Stomach (tissue), 9 donors: Measurements from ENCODE around the gene POLA1. TPM values are rescaled to one million over a fixed set of nuclear protein-coding genes. Genes with fewer than 3 reads are reported as not detected.
"Not testable (repeated sequence)": the region's sequence is repeated elsewhere in the genome, so short reads cannot be mapped to it uniquely, and the experiment has no call there.

Source experiments
- DNase-seq, 2 donors: peaks; one replicate each; pipeline versions ENCODE4 v3.0.0 to v3.0.0-alpha.2; 2013 to 2019
- H3K27ac ChIP-seq, 5 donors: fragments of 200-600 bp in 4 of 5; sonication (generic) in 4 of 5; one replicate each; pipeline ENCODE4 v1.5.1; 2013 to 2019; ENCODE audit warnings: mild to moderate bottlenecking in 1 of 5, moderate library complexity in 1 of 5
- H3K27me3 ChIP-seq, 3 donors: fragments of 200-600 bp; sonication (generic); one replicate each; pipeline ENCODE4 v1.5.1; 2017 to 2019; ENCODE audit warnings: mixed run types in 1 of 3
- H3K36me3 ChIP-seq, 4 donors: fragments of 200-600 bp; sonication (generic); 1 replicate in 3 of 4; 2 replicates in 1 of 4; pipeline ENCODE4 v1.5.1; 2016 to 2019
- H3K4me1 ChIP-seq, 4 donors: fragments of 200-600 bp; sonication (generic); one replicate each; pipeline ENCODE4 v1.5.1; 2016 to 2019
- H3K4me3 ChIP-seq, 4 donors: fragments of 200-600 bp; sonication (generic) in 3 of 4; one replicate each; pipeline ENCODE4 v1.5.1; 2016 to 2019; ENCODE audit warnings: mild to moderate bottlenecking in 1 of 4
- H3K9me3 ChIP-seq, 4 donors: fragments of 200-600 bp; sonication (generic); one replicate each; pipeline ENCODE4 v1.5.1; 2016 to 2019
- EP300 ChIP-seq: sonication (generic); formaldehyde crosslinking; IDR thresholded peaks from one replicate; pipeline ENCODE4 v1.6.1; 2017; ENCODE audit warnings: antibody characterized with exemption
- POLR2A ChIP-seq, 4 donors: fragments of 450-650 bp; IDR thresholded peaks; one replicate each; pipeline ENCODE4 v1.6.1; 2016; ENCODE audit warnings: antibody characterized with exemption in 4 of 4, control low read depth in 2 of 4, mild to moderate bottlenecking in 1 of 4, moderate library complexity in 1 of 4
- POLR2AphosphoS5 ChIP-seq, 3 donors: sonication (generic); formaldehyde crosslinking; IDR thresholded peaks; one replicate each; pipeline ENCODE4 v1.6.1; 2016; ENCODE audit warnings: antibody characterized with exemption in 3 of 3
- WGBS, 5 donors: extraction: QIAGEN DNeasy Blood & Tissue Kit in 3 of 5; methylation state at CpG; one replicate each; pipeline versions ENCODE4 v1.1.5 to v1.1.7; 2013 to 2018; 5-methylcytosine and 5-hydroxymethylcytosine counted together
- intact Hi-C: fragments of 100-400 bp; cut with DNase I; formaldehyde crosslinking; loops from one replicate; pipeline ENCODE4 v1.15.1; 2023; ENCODE audit warnings: low total_unique reads
- polyA plus RNA-seq, 3 donors: library from polyadenylated mRNA; stranded (reverse); fragments of 200-250 nt; gene quantifications; one replicate each; pipeline ENCODE4 v1.2.3, GENCODE V29; 2013
- total RNA-seq, 5 donors: library from RNA; depleted of rRNA; stranded (reverse); fragments of >200 nt; gene quantifications; one replicate each; pipeline versions ENCODE4 v1.1.0 to v1.2.3, GENCODE V29; 2014 to 2016
- TF ChIP-seq, protein P1 (sequence below), 7 experiments: fragments of 450-650 bp in 4 of 7; fragments of 200-600 bp in 3 of 7; sonication (generic) in 3 of 7; IDR thresholded peaks; one replicate each; pipeline ENCODE4 v1.5.1; 2016 to 2019; ENCODE audit warnings: antibody characterized with exemption in 7 of 7, control low read depth in 2 of 7, mild to moderate bottlenecking in 1 of 7
- donor health status: healthy with polysubstance abuse.
- donor health status: Bipolar disorder and iron deficiency.
- donor health status: healthy.

The POLA1 gene
- total and polyA plus RNA-seq, 8 donors: 2.7 to 32.9 (median 8.9) TPM

DNA sequence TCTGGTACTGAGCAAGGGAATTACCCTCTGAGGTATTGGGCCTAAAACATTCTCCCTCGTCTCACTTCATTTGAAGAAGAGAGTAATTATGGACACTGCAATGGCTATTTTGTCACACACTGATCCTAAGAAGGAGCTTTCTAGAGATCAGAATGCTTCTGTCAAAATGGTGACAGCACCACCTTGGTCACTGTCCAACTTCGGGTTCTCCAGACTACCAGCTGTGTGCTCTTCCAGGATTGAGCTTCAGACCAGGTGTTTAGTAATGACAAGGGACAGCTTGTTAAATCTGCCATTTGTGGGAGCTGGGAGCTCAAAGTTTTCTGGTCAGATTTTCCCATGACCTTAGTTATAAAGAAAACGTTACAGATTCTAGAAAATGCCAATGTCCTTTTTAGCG is 105.4 kb downstream of the POLA1 start:
- no peaks in the 10 kb centered on the region for H3K4me1 ChIP-seq
- 69 to 94% (median 93%) methylated on average over 3 to 4 of the region's 4 CpGs for WGBS, 5 donors
- TF ChIP-seq EP300 (no peak), POLR2A (IDR thresholded peaks at IDR 0.05) (no peak), POLR2AphosphoS5 (IDR thresholded peaks at IDR 0.05) (no peak)
- TF ChIP-seq, protein P1, sequence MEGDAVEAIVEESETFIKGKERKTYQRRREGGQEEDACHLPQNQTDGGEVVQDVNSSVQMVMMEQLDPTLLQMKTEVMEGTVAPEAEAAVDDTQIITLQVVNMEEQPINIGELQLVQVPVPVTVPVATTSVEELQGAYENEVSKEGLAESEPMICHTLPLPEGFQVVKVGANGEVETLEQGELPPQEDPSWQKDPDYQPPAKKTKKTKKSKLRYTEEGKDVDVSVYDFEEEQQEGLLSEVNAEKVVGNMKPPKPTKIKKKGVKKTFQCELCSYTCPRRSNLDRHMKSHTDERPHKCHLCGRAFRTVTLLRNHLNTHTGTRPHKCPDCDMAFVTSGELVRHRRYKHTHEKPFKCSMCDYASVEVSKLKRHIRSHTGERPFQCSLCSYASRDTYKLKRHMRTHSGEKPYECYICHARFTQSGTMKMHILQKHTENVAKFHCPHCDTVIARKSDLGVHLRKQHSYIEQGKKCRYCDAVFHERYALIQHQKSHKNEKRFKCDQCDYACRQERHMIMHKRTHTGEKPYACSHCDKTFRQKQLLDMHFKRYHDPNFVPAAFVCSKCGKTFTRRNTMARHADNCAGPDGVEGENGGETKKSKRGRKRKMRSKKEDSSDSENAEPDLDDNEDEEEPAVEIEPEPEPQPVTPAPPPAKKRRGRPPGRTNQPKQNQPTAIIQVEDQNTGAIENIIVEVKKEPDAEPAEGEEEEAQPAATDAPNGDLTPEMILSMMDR (IDR thresholded peaks at IDR 0.05): no peak
- no peak overlapping the region for H3K4me3 ChIP-seq
- intact Hi-C loops: no loop called here
- no peak overlapping the region for H3K27ac ChIP-seq
- no peaks in the 10 kb centered on the region for H3K9me3 ChIP-seq
- no peaks in the 10 kb centered on the region for H3K27me3 ChIP-seq
- DNase-seq: no peak
- no peaks in the 10 kb centered on the region for H3K36me3 ChIP-seq

DNA sequence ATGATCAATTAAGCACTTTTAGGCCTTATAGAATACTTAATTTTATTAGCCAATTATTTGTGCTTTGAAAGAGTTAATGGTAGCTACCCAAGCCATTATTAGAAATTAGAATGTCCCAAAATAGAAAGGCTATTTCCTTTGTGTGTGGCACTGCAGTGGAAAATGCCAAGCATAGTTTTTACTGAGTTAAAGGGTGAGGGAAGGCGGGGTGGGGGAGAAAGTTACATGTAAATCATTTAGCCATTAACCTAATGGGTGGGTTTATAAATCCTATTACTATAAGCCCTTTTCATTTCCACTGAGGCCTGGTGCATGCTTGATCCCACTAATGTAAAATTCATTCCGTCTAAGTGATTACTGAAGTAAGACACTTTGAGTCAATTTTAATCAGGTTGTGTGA is 105.8 kb downstream of the POLA1 start:
- H3K4me1 ChIP-seq: no peaks in the 10 kb centered on the region
- TF ChIP-seq EP300 (no peak), POLR2A (IDR thresholded peaks at IDR 0.05) (no peak), POLR2AphosphoS5 (IDR thresholded peaks at IDR 0.05) (no peak)
- TF ChIP-seq, protein P1 (IDR thresholded peaks at IDR 0.05): no peak
- H3K27me3 ChIP-seq: no peaks in the 10 kb centered on the region
- H3K4me3 ChIP-seq: no peak overlapping the region
- no peaks in the 10 kb centered on the region for H3K36me3 ChIP-seq
- intact Hi-C loops: no loop called here
- no peaks in the 10 kb centered on the region for H3K9me3 ChIP-seq
- DNase-seq: no peak
- WGBS, 5 donors: 46 to 90% (median 75%) methylated on average over 2 of the region's 2 CpGs
- no peak overlapping the region for H3K27ac ChIP-seq

DNA sequence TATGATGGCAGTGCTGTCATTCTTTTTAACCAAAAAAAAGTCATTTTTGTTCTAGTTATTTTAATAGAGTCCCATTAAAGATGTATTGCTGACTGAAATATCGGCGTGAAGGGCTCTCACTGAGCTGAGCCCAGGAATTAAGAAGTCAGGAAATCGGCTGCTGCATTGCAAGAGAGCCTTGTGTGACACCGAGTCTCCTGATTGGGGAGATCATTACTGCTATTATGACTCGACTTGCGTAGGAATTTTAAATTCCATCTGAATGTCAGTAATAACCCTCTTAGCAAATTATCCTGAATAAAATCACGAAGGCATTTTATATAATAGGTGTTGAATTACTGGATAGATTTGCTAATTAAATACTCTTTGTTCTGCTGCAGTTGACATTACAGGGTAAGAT is 111.5 kb downstream of the POLA1 start:
- H3K4me1 ChIP-seq: no peaks in the 10 kb centered on the region
- H3K4me3 ChIP-seq: no peak overlapping the region
- 74 to 86% (median 80%) methylated on average over 7 of the region's 7 CpGs for WGBS, 5 donors
- TF ChIP-seq POLR2AphosphoS5 (IDR thresholded peaks at IDR 0.05) (no peak), POLR2A (IDR thresholded peaks at IDR 0.05) (no peak), EP300 (no peak)
- TF ChIP-seq, protein P1 (IDR thresholded peaks at IDR 0.05): no peak
- no peak for DNase-seq
- H3K36me3 ChIP-seq: no peaks in the 10 kb centered on the region
- intact Hi-C loops: no loop called here
- H3K27ac ChIP-seq: no peak overlapping the region
- no peaks in the 10 kb centered on the region for H3K27me3 ChIP-seq
- H3K9me3 ChIP-seq: no peaks in the 10 kb centered on the region

DNA sequence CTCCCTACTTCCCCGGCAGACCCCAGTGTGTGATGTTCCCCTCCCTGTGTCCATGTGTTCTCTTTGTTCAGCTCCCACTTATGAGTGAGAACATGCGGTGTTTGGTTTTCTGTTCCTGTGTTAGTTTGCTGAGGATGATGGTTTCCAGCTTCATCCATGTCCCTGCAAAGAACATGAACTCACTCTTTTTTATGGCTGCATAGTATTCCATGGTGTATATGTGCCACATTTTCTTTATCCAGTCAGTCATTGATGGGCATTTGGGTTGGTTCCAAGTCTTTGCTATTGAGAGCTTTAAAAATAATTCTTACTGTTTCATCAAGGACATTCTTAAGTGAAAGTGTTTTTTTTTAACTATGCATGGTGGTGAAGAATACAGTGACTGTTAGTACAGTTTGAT is 126.1 kb downstream of the POLA1 start:
- H3K36me3 ChIP-seq, DNase-seq, H3K4me1 ChIP-seq, H3K27me3 ChIP-seq, H3K9me3 ChIP-seq, intact Hi-C loops, H3K4me3 ChIP-seq, H3K27ac ChIP-seq: not testable (repeated sequence)
- WGBS, 5 donors: 78 to 100% (median 92%) methylated on average over 2 of the region's 2 CpGs

DNA sequence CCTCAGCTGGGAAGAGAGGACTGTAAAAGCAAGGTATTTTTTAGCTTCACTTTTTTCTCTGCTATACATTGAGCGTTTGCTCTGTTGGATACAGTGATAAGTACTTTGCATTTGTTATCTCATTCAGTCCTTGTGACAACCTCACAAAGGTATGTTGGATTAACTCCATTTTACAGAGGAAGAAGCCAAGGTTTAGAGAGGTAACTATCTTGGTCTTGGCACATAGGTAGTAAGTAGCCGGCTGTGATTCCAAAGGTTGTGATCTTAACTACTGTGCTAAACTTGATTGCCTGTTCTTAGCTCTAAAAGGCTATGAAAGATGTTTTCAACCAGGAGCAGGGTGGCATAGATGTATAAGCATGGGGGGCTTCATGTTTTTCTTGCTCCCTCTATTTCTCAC is 134.4 kb downstream of the POLA1 start:
- Histone ChIP-seq H3K4me3 (no peak overlapping the region), H3K36me3 (peaks cover 0 to 30% (median 21%) of the 10 kb centered on the region in 4 donors), H3K9me3 (no peaks in the 10 kb centered on the region), H3K27me3 (no peaks in the 10 kb centered on the region), H3K27ac (no peak overlapping the region), H3K4me1 (no peaks in the 10 kb centered on the region)
- WGBS, 5 donors: 47 to 71% (median 63%) methylated on average over 2 of the region's 2 CpGs
- no peak for TF ChIP-seq EP300
- TF ChIP-seq, protein P1 (IDR thresholded peaks at IDR 0.05): no peak
- no peak for TF ChIP-seq POLR2AphosphoS5 (IDR thresholded peaks at IDR 0.05)
- no peak for TF ChIP-seq POLR2A (IDR thresholded peaks at IDR 0.05)
- intact Hi-C loops: no loop called here
- no peak for DNase-seq
